ENCODE results near the gene GOLIM4. TPM values are rescaled to one million over a fixed set of nuclear protein-coding genes. Genes with fewer than 3 reads are reported as not detected.

GOLIM4 gene
- polyA plus RNA-seq, 1 donor from 2014 or later = 3.2 TPM

GRCh38 chr3:168040607-168041208 lies 55.0 kb downstream of the GOLIM4 start:
- H3K36me3 ChIP-seq (ENCODE audit: insufficient read depth, low read length) = no peaks in the 10 kb centered on the region
- no peak overlapping the region for H3K4me2 ChIP-seq (ENCODE audit: low read length)
- H3K79me2 ChIP-seq (replicated peaks; ENCODE audit: insufficient read depth, low read length) = no peaks in the 10 kb centered on the region
- H3K9me3 ChIP-seq (ENCODE audit: low read length) = no peaks in the 10 kb centered on the region
- H3K9ac ChIP-seq (ENCODE audit: low read length) = no peak overlapping the region
- TF ChIP-seq SMC3 (conservative IDR thresholded peaks at IDR 0.05; ENCODE audit: poor library complexity) (peak; percentile 92), RAD21 (conservative IDR thresholded peaks at IDR 0.05) (peak; percentile 90), EZH2 (IDR thresholded peaks at IDR 0.05; ENCODE audit: borderline replicate concordance, insufficient read depth, low read length, poor library complexity, severe bottlenecking) (no peak), CTCF (IDR thresholded peaks at IDR 0.05; ENCODE audit: poor library complexity, severe bottlenecking) (peak; percentile 90)
- no peak overlapping the region for H2AFZ ChIP-seq (ENCODE audit: low read depth, low read length)
- no peak overlapping the region for H3K27ac ChIP-seq (ENCODE audit: low read length)
- H3K27me3 ChIP-seq (ENCODE audit: insufficient read depth, low read depth, low read length) = no peaks in the 10 kb centered on the region
- no peaks in the 10 kb centered on the region for H3K9me2 ChIP-seq (ENCODE audit: insufficient read depth, low read length)
- H3K4me3 ChIP-seq (ENCODE audit: low read length) = no peak overlapping the region
- no peaks in the 10 kb centered on the region for H3F3A ChIP-seq (ENCODE audit: insufficient read depth, low read length, poor library complexity, severe bottlenecking)
- no peaks in the 10 kb centered on the region for H4K20me1 ChIP-seq (ENCODE audit: insufficient read depth)

GRCh38 chr3:168037020-168037419 lies 58.7 kb downstream of the GOLIM4 start:
- TF ChIP-seq REST (IDR thresholded peaks at IDR 0.05; ENCODE audit: borderline replicate concordance) (no peak), TAF1 (IDR thresholded peaks at IDR 0.05; ENCODE audit: low read depth) (no peak), POLR2AphosphoS5 (IDR thresholded peaks at IDR 0.05) (no peak)
- Histone ChIP-seq H3F3A (ENCODE audit: insufficient read depth, low read length, poor library complexity, severe bottlenecking) (no peaks in the 10 kb centered on the region), H3K36me3 (ENCODE audit: insufficient read depth, low read length) (no peaks in the 10 kb centered on the region), H3K27me3 (ENCODE audit: insufficient read depth, low read depth, low read length) (no peaks in the 10 kb centered on the region), H4K20me1 (ENCODE audit: insufficient read depth) (no peaks in the 10 kb centered on the region), H3K4me2 (ENCODE audit: low read length) (no peak overlapping the region), H3K27ac (ENCODE audit: low read length) (no peak overlapping the region), H2AFZ (ENCODE audit: low read depth, low read length) (no peak overlapping the region), H3K9ac (ENCODE audit: low read length) (no peak overlapping the region), H3K79me2 (replicated peaks; ENCODE audit: insufficient read depth, low read length) (no peaks in the 10 kb centered on the region), H3K9me2 (ENCODE audit: insufficient read depth, low read length) (no peaks in the 10 kb centered on the region), H3K9me3 (ENCODE audit: low read length) (no peaks in the 10 kb centered on the region), H3K4me3 (ENCODE audit: low read length) (no peak overlapping the region)

- Histone ChIP-seq H3K27ac (ENCODE audit: low read length) (no peak overlapping the region), H3K9me3 (ENCODE audit: low read length) (no peaks in the 10 kb centered on the region), H3K79me2 (replicated peaks; ENCODE audit: insufficient read depth, low read length) (no peaks in the 10 kb centered on the region), H2AFZ (ENCODE audit: low read depth, low read length) (no peak overlapping the region), H3K9me2 (ENCODE audit: insufficient read depth, low read length) (no peaks in the 10 kb centered on the region), H4K20me1 (ENCODE audit: insufficient read depth) (no peaks in the 10 kb centered on the region), H3K4me3 (ENCODE audit: low read length) (no peak overlapping the region), H3F3A (ENCODE audit: insufficient read depth, low read length, poor library complexity, severe bottlenecking) (no peaks in the 10 kb centered on the region), H3K27me3 (ENCODE audit: insufficient read depth, low read depth, low read length) (no peaks in the 10 kb centered on the region), H3K9ac (ENCODE audit: low read length) (no peak overlapping the region), H3K4me2 (ENCODE audit: low read length) (no peak overlapping the region), H3K36me3 (ENCODE audit: insufficient read depth, low read length) (no peaks in the 10 kb centered on the region)
- TF ChIP-seq POLR2AphosphoS5 (IDR thresholded peaks at IDR 0.05) (no peak), REST (IDR thresholded peaks at IDR 0.05; ENCODE audit: borderline replicate concordance) (no peak), SMC3 (conservative IDR thresholded peaks at IDR 0.05; ENCODE audit: poor library complexity) (no peak), RAD21 (conservative IDR thresholded peaks at IDR 0.05) (no peak), EP300 (conservative IDR thresholded peaks at IDR 0.05; ENCODE audit: poor library complexity, severe bottlenecking) (no peak), EZH2 (IDR thresholded peaks at IDR 0.05; ENCODE audit: borderline replicate concordance, insufficient read depth, low read length, poor library complexity, severe bottlenecking) (no peak), CTCF (IDR thresholded peaks at IDR 0.05; ENCODE audit: poor library complexity, severe bottlenecking) (no peak), TAF1 (IDR thresholded peaks at IDR 0.05; ENCODE audit: low read depth) (no peak), MXI1 (conservative IDR thresholded peaks at IDR 0.05; ENCODE audit: poor library complexity, severe bottlenecking) (no peak)
These were observed 59.1 kb downstream of the GOLIM4 start for GRCh38 chr3:168036619-168037018.

Measured in neural cell (in vitro differentiated cells).